BLaER1 (cell line): ENCODE measurements around the gene EPB41L4B.

ENCODE experiments used
- H3K27ac ChIP-seq: shearing (Covaris generic); formaldehyde crosslinking; 2 replicates; pipeline ENCODE4 v1.8.1; 2022
- H3K27me3 ChIP-seq: shearing (Covaris generic); formaldehyde crosslinking; 2 replicates; pipeline ENCODE4 v1.8.1; 2022
- H3K36me3 ChIP-seq: shearing (Covaris generic); formaldehyde crosslinking; 2 replicates; pipeline ENCODE4 v1.8.1; 2022
- H3K4me1 ChIP-seq: shearing (Covaris generic); formaldehyde crosslinking; 2 replicates; pipeline ENCODE4 v1.8.1; 2022
- H3K4me2 ChIP-seq: shearing (Covaris generic); formaldehyde crosslinking; 2 replicates; pipeline ENCODE4 v1.8.1; 2022
- H3K4me3 ChIP-seq: shearing (Covaris generic); formaldehyde crosslinking; 2 replicates; pipeline ENCODE4 v1.8.1; 2022
- H3K9ac ChIP-seq: shearing (Covaris generic); formaldehyde crosslinking; 2 replicates; pipeline ENCODE4 v1.8.1; 2022
- H3K9me3 ChIP-seq: shearing (Covaris generic); formaldehyde crosslinking; 2 replicates; pipeline ENCODE4 v1.8.1; 2022
- H4K20me1 ChIP-seq: shearing (Covaris generic); formaldehyde crosslinking; 2 replicates; pipeline ENCODE4 v1.8.1; 2022
- Cebpa-rat ChIP-seq: shearing (Covaris generic); IDR thresholded peaks from 2 replicates; pipeline ENCODE4 v1.8.1; 2022

Gene EPB41L4B

DNA sequence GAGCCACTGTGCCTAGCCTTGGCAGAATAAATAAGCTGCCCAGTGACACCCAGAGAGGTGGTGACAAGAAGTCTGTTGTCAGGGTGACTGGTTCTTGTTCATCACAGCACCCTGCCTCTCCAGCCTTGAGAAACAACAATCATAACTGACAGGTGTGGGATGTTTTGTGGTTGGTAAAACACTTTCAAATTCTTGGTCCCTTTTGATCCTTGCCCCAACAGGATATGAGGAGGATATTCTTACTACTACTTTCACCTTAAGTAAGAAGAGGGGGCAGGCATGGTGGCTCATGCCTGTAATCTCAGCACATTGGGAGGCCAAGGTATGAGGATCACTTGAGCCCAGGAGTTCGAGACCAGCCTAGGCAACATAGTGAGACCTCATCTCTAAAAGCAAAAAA is 139.6 kb downstream of the EPB41L4B start:
- H3K27ac ChIP-seq = no peak overlapping the region
- H3K9me3 ChIP-seq = no peaks in the 10 kb centered on the region
- H3K9ac ChIP-seq = no peak overlapping the region
- H3K36me3 ChIP-seq = no peaks in the 10 kb centered on the region
- H3K27me3 ChIP-seq = no peaks in the 10 kb centered on the region
- no peak for TF ChIP-seq Cebpa-rat
- no peaks in the 10 kb centered on the region for H4K20me1 ChIP-seq
- no peaks in the 10 kb centered on the region for H3K4me1 ChIP-seq
- H3K4me3 ChIP-seq = no peak overlapping the region
- no peak overlapping the region for H3K4me2 ChIP-seq

DNA sequence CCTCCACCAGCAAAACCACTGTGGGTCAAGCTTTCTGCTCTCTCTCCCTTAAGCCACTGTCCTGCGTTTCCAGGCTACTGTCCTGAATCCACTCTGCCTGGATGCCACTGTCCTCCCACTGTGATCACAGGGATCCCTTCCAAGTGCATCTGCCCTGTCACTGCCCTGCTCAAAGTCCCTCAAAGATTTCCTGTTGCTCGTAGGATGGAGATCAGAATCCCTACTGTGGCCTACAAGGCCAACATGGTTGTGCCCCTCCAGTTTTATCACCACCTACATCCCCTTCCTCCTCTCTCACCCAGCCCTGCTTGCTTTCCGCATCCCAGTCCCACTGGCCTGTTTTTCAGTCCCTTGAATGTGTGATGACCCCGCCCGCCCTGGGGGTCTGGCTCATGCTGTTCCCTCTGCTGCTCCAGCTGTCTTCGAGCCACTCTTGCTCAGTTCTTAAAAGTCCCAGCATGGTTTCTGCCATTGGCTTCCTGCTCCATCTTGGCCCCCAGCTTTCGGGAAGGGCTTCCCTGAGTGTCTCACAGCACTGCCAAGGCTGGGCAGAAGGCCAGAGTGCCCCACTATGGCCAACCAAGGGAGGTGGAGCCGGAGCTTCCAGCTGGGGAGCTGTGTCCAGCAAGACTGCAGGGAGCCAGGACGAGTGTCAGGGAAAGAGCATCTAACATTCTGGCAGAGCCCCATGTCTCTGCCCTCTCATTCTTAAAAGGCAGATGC is 140.9 kb downstream of the EPB41L4B start:
- Histone ChIP-seq H3K27ac (no peak overlapping the region), H3K4me1 (no peaks in the 10 kb centered on the region), H4K20me1 (no peaks in the 10 kb centered on the region), H3K9me3 (no peaks in the 10 kb centered on the region), H3K36me3 (no peaks in the 10 kb centered on the region), H3K4me3 (no peak overlapping the region), H3K9ac (no peak overlapping the region), H3K27me3 (no peaks in the 10 kb centered on the region), H3K4me2 (no peak overlapping the region)
- no peak for TF ChIP-seq Cebpa-rat

DNA sequence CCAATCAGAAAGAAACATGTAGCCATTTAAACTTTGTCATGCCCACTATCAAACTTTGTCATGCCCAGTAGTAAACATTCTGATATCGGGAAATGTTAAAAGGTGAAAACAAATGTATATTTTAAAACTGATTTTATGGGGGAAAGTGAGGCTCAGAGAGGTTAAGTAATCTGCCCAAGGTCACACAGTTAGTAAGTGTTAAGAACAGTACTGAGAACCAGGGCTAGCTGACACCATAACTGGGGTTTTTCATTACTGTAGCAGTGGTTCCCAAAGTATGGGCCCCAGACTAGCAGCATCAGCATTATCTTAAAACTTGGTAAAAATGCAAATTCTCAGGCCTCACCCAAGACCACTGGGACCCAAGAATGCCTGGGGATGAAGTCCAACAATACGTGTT is 143.9 kb downstream of the EPB41L4B start:
- Histone ChIP-seq H3K4me3 (no peak overlapping the region), H3K27me3 (no peaks in the 10 kb centered on the region), H3K36me3 (no peaks in the 10 kb centered on the region), H3K9ac (no peak overlapping the region), H4K20me1 (no peaks in the 10 kb centered on the region), H3K27ac (no peak overlapping the region), H3K9me3 (no peaks in the 10 kb centered on the region), H3K4me2 (no peak overlapping the region), H3K4me1 (peaks cover 4% of the 10 kb centered on the region)
- TF ChIP-seq Cebpa-rat = no peak

DNA sequence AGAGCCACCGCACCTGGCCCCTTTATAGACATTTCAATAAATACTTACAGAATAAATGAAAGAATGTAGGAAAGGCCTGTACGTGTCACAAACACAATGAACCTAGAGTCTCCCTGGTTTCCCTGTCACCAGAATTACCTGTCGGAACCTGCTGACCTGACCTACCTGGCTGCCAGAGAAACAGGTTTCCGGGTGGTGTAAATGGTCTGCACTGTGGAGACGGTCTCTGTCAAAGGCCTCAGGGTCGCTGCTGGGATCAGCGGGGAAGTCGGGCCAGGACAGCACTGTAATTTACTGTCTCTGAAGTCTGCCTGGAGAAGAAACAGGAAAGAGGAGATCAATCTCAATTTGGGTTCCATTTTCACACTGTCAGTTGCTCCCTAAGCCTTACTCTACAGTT is 144.5 kb downstream of the EPB41L4B start:
- Histone ChIP-seq H3K9ac (no peak overlapping the region), H3K9me3 (no peaks in the 10 kb centered on the region), H3K4me3 (no peak overlapping the region), H3K27ac (no peak overlapping the region), H3K36me3 (no peaks in the 10 kb centered on the region), H3K27me3 (no peaks in the 10 kb centered on the region), H3K4me1 (peaks cover 8% of the 10 kb centered on the region), H3K4me2 (no peak overlapping the region), H4K20me1 (no peaks in the 10 kb centered on the region)
- TF ChIP-seq Cebpa-rat = no peak

DNA sequence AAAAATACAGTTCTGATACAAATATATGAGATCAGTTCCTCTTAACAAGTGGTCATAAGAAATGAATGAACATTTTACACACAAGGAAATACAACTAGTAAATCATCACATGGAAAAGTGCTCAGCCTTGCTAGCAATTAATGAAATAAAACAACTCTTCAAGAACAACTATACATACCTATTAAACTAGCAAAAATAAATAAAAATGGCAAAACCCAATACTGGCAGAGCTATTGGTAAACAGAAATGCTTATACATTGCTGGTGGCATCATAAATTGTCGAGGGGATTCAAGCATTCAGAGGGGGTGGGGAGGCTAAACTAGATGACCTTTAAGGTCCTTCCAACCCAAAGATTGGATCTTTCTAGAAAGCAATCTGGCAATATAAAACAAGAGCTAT is 147.9 kb downstream of the EPB41L4B start:
- H3K27ac ChIP-seq = no peak overlapping the region
- H3K4me3 ChIP-seq = no peak overlapping the region
- H3K9me3 ChIP-seq = no peaks in the 10 kb centered on the region
- peaks cover 8% of the 10 kb centered on the region for H3K4me1 ChIP-seq
- no peak overlapping the region for H3K9ac ChIP-seq
- no peak overlapping the region for H3K4me2 ChIP-seq
- no peak for TF ChIP-seq Cebpa-rat
- H3K36me3 ChIP-seq = no peaks in the 10 kb centered on the region
- no peaks in the 10 kb centered on the region for H4K20me1 ChIP-seq
- H3K27me3 ChIP-seq = no peaks in the 10 kb centered on the region

DNA sequence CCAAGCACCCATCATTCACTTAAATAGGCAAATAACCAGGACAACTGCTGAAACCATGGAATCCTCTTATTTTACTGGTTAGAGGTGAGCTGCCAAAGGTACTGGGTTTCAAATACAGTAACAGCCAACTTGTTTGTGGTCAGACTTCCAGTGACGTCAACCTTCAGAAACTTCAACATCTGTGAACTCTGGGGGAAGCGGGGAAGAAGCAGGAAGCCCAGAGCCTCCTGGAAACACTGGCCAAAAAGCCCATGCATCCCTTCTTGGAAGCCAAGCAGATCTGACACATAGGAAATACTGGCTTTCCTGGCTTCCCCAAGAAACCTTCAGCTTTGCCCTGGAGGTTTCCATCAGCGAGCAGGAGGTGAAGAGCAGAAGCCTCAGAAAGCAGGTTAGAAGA is 148.9 kb downstream of the EPB41L4B start:
- Histone ChIP-seq H3K9me3 (0 out of 2 replicates have a peak, but pooled peaks cover 7% of the 10 kb centered on the region), H3K36me3 (no peaks in the 10 kb centered on the region), H4K20me1 (no peaks in the 10 kb centered on the region), H3K4me2 (peak overlapping the region; percentile 36), H3K27me3 (no peaks in the 10 kb centered on the region), H3K4me3 (no peak overlapping the region), H3K27ac (no peak overlapping the region), H3K4me1 (peaks cover 8% of the 10 kb centered on the region), H3K9ac (no peak overlapping the region)
- TF ChIP-seq Cebpa-rat = no peak

DNA sequence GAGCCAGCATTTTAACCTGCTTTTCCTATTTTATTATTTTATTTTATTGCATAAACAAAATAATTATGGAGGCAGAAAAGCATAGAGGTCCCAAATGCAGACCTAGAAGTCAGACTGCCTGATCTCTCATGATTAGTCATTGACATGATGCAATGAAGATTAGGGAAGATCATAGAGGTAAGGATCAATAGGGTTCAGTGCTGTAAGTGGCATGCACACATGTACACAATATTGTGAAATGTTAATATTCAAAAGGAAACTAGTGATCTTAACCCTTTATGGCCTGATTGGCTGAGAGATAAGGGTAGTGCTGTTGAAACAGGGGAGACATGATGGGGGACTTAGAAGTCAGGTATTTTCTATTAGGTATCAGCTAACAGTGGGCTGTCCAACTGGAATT is 152.7 kb downstream of the EPB41L4B start:
- no peaks in the 10 kb centered on the region for H4K20me1 ChIP-seq
- H3K27ac ChIP-seq = no peak overlapping the region
- no peak for TF ChIP-seq Cebpa-rat
- H3K9me3 ChIP-seq = 0 out of 2 replicates have a peak, but pooled peaks cover 19% of the 10 kb centered on the region
- no peak overlapping the region for H3K9ac ChIP-seq
- H3K4me3 ChIP-seq = no peak overlapping the region
- no peaks in the 10 kb centered on the region for H3K36me3 ChIP-seq
- no peaks in the 10 kb centered on the region for H3K27me3 ChIP-seq
- peaks cover 18% of the 10 kb centered on the region for H3K4me1 ChIP-seq
- H3K4me2 ChIP-seq = no peak overlapping the region

DNA sequence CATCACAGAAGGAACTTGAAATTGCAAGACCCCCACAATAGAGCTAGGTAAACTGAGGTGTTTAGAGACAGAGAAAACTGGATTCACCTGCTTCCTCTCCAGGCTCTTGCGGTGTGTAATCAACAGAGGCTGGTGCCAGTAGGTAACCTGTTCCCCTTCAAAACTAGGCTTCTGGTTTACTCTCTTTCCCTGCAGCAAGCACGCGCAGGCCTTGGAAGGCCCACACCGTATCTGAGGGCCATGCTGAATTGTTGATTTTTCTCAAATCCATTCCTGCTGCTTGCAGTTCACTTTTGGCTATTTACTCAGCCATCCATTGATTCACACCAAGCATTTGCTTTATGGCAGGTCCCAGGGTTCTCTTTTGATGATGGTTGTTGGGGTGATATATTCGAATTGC is 153.1 kb downstream of the EPB41L4B start:
- no peak overlapping the region for H3K9ac ChIP-seq
- no peaks in the 10 kb centered on the region for H3K27me3 ChIP-seq
- peaks cover 18% of the 10 kb centered on the region for H3K4me1 ChIP-seq
- H3K27ac ChIP-seq = no peak overlapping the region
- H4K20me1 ChIP-seq = no peaks in the 10 kb centered on the region
- H3K4me3 ChIP-seq = no peak overlapping the region
- H3K9me3 ChIP-seq = 0 out of 2 replicates have a peak, but pooled peaks cover 19% of the 10 kb centered on the region
- TF ChIP-seq Cebpa-rat = no peak
- H3K4me2 ChIP-seq = no peak overlapping the region
- no peaks in the 10 kb centered on the region for H3K36me3 ChIP-seq

DNA sequence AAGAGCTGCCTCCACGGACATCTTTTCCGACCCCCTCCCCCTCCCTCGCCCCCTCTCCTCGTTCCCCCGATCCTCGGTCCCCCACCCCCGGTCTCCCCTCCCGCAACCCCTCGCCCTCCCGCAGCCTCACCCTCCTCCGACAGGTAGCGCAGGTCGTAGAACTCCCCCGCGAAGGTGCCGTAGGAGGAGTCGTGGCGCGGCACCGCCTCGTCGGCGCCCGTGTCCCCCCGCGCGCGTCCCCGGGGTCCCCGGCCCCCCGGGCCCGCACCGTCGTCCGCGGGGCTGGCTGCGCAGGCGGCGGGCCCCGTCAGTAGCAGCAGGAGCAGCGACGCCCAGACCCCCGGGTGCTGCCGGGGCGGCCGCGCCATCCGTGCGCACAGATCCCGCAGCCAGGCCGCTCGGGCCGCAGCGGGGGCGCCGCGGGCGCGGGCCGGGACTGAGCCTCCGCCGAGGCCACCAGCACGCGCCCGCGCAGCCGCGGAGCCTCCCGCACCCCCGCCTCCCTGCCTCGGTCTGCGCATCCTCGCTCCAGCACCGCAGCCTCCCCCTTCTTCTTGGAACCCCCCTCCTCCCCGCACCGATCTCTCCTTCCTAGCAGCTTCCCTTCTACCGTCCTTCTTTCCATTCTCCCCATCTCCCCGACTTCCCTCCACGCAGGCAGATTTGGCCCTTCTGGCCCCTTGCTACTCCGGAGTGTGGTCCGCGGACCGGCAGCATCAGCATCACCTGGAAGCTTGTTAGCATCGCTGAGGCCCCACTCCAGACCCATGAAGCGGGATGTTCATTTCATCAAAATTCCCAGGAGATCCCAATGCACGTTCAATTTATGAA is 153.9 kb downstream of the EPB41L4B start, which contains the start of gene FRRS1L:
Gene FRRS1L, minus strand, starts transcription at position 479 of the 831 bp plus-strand sequence. Its CDS starts 111 bp downstream, at position 368.
- H3K27ac ChIP-seq = no peak within 1 kb of the TSS
- no peak within 1 kb of the TSS for H3K9ac ChIP-seq
- no peak for TF ChIP-seq Cebpa-rat
- 0 out of 2 replicates have a peak, but pooled peaks cover 19% of the 10 kb centered on the region for H3K9me3 ChIP-seq
- H3K4me2 ChIP-seq = no peak within 1 kb of the TSS
- H3K27me3 ChIP-seq = no peaks in the 10 kb centered on the region
- no peaks in the 10 kb centered on the region for H4K20me1 ChIP-seq
- no peak within 1 kb of the TSS for H3K4me3 ChIP-seq
- peaks cover 16% of the 10 kb centered on the region for H3K4me1 ChIP-seq
- H3K36me3 ChIP-seq = no peaks in the 10 kb centered on the region

DNA sequence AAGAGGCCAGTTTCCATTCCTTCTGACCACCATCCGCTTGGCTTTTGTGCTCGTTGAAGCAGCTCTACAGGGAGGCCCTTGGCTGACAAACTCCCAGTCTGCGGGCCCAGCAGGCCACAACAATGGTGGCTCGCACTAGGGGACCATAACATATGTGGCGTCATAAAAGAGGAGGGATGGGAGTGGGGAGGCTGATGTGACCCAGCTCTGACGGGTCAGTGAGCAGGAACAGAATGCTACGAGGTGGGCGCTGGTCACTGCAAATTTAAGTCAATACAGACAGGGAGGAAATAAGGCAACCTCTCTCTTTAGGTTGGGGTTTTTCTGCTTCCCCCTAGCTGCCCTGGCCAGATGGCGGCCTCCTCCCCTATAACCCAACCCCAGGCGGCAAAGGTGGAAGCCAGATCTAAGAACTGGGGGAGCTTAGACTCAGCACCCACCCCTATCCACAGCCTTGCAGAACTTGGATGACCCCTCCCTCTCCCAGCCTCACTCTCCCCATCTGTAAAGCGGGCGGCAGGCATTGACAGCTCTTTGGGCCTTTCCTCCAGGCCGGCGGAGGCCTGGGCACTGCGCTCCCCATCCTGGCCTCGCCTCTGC is 154.6 kb downstream of the EPB41L4B start:
- Histone ChIP-seq H3K27me3 (no peaks in the 10 kb centered on the region), H4K20me1 (no peaks in the 10 kb centered on the region), H3K4me1 (peaks cover 19% of the 10 kb centered on the region), H3K36me3 (no peaks in the 10 kb centered on the region), H3K4me3 (no peak overlapping the region), H3K27ac (no peak overlapping the region), H3K9ac (no peak overlapping the region), H3K4me2 (no peak overlapping the region), H3K9me3 (0 out of 2 replicates have a peak, but pooled peaks cover 19% of the 10 kb centered on the region)
- no peak for TF ChIP-seq Cebpa-rat
